CD4-positive, alpha-beta memory T cell (primary cell): ENCODE data around the gene MAP4K3. TPM values are rescaled to one million over a fixed set of nuclear protein-coding genes. Genes with fewer than 3 reads are reported as not detected.

Experiments used
- CTCF ChIA-PET: fragments of 350-600 bp; sonication (Branson Sonifier 250); formaldehyde crosslinking; loops from one replicate; lab custom pipeline; 2021; ENCODE audit warnings: inconsistent platforms; ENCODE audit not compliant: partially characterized antibody; lab: Charles Lee
- POLR2A ChIA-PET: fragments of 350-600 bp; sonication (Branson Sonifier 250); formaldehyde crosslinking; loops from one replicate; lab custom pipeline; 2021; ENCODE audit not compliant: partially characterized antibody; lab: Charles Lee
- DNase-seq, 5 donors: peaks; one replicate each; pipeline versions ENCODE4 v3.0.0 to v3.0.0-alpha.2; 2020 to 2022; ENCODE audit warnings: mixed read lengths in 1 of 5
- H3K27ac ChIP-seq: one replicate; pipeline ENCODE4 v1.7.0; 2013; ENCODE audit warnings: low read depth, low read length
- H3K27me3 ChIP-seq: 2 replicates; pipeline ENCODE4 v1.7.0; 2013; ENCODE audit warnings: mild to moderate bottlenecking, low read length, moderate library complexity; ENCODE audit not compliant: insufficient read depth
- H3K36me3 ChIP-seq: 2 replicates; pipeline ENCODE4 v1.7.0; 2013; ENCODE audit warnings: mild to moderate bottlenecking, low read length, moderate library complexity; ENCODE audit not compliant: insufficient read depth
- H3K4me1 ChIP-seq: 2 replicates; pipeline ENCODE4 v1.7.0; 2013; ENCODE audit warnings: mild to moderate bottlenecking, low read length, moderate library complexity; ENCODE audit not compliant: insufficient read depth
- H3K4me3 ChIP-seq, 2 donors: one replicate each; pipeline ENCODE4 v1.7.0; 2013; ENCODE audit warnings: low read length in 2 of 2, mild to moderate bottlenecking in 1 of 2
- H3K9me3 ChIP-seq, 2 donors: one replicate each; pipeline ENCODE4 v1.7.0; 2013; ENCODE audit warnings: low read length in 2 of 2, control low read depth in 1 of 2; ENCODE audit not compliant: control insufficient read depth in 1 of 2
- H3K27ac Mint-ChIP-seq, 7 donors: one replicate each; pipeline ENCODE4 v1.8.0; 2020 to 2021; ENCODE audit warnings: mixed read lengths in 7 of 7, mild to moderate bottlenecking in 6 of 7, inconsistent platforms in 3 of 7, moderate library complexity in 3 of 7
- H3K27me3 Mint-ChIP-seq, 2 donors: one replicate each; pipeline ENCODE4 v1.8.0; 2020 to 2021; ENCODE audit warnings: mixed read lengths in 2 of 2
- H3K36me3 Mint-ChIP-seq, 2 donors: one replicate each; pipeline ENCODE4 v1.8.0; 2020 to 2021; ENCODE audit warnings: mixed read lengths in 2 of 2, inconsistent platforms in 1 of 2, mild to moderate bottlenecking in 1 of 2
- H3K4me1 Mint-ChIP-seq, 4 donors: one replicate each; pipeline ENCODE4 v1.8.0; 2020 to 2021; ENCODE audit warnings: mixed read lengths in 4 of 4, mild to moderate bottlenecking in 1 of 4
- H3K4me3 Mint-ChIP-seq, 8 donors: one replicate each; pipeline ENCODE4 v1.8.0; 2020 to 2021; ENCODE audit warnings: mixed read lengths in 8 of 8, mild to moderate bottlenecking in 7 of 8, moderate library complexity in 6 of 8, inconsistent platforms in 3 of 8
- H3K9me3 Mint-ChIP-seq, 8 donors: one replicate each; pipeline ENCODE4 v1.8.0; 2020 to 2021; ENCODE audit warnings: mixed read lengths in 8 of 8, mild to moderate bottlenecking in 5 of 8, inconsistent platforms in 3 of 8, moderate library complexity in 1 of 8
- intact Hi-C: fragments of 100-400 bp; cut with micrococcal nuclease; formaldehyde crosslinking; loops from one replicate; pipeline ENCODE4 v1.15.1; 2023
- polyA plus RNA-seq, 2 donors: library from polyadenylated mRNA; unstranded; fragments of 300-500 nt; fragmentation: Illumina TruSeq; gene quantifications; one replicate each; pipeline ENCODE4 v1.2.3, GENCODE V29; 2021
- total RNA-seq, 2 experiments: library from RNA; stranded (reverse); gene quantifications; one replicate each; pipeline ENCODE4 v1.2.3, GENCODE V29; 2021

The MAP4K3 gene
- total and polyA plus RNA-seq, 4 experiments from 2014 or later, result 1.7 to 18.1 (median 9.4) TPM

GRCh38 chr2:39408351-39409136, 28.5 kb downstream of the MAP4K3 start:
- intact Hi-C loops, result no loop called here

GRCh38 chr2:39407516-39408296, 29.4 kb downstream of the MAP4K3 start:
- Mint-ChIP-seq H3K4me3 (peak overlapping the region in 3 of 8 donors; percentile 27 to 45 (median 27)), H3K36me3 (peaks cover 0 to 3% of the 10 kb centered on the region in 2 donors), H3K27ac (no peak overlapping the region), H3K27me3 (no peaks in the 10 kb centered on the region), H3K9me3 (no peaks in the 10 kb centered on the region), H3K4me1 (peaks cover 47 to 81% (median 66%) of the 10 kb centered on the region in 4 donors)
- Histone ChIP-seq H3K36me3 (no peaks in the 10 kb centered on the region), H3K4me1 (peaks cover 50% of the 10 kb centered on the region), H3K27ac (no peak overlapping the region), H3K27me3 (no peaks in the 10 kb centered on the region), H3K9me3 (no peaks in the 10 kb centered on the region), H3K4me3 (no peak overlapping the region)
- POLR2A ChIA-PET, result no interaction called here
- CTCF ChIA-PET, result no interaction called here
- DNase-seq, result no peak
- intact Hi-C loops, result no loop called here

More at GRCh38 chr2:39408351-39409136, 28.5 kb downstream of the MAP4K3 start:
- Histone ChIP-seq H3K4me3 (no peak overlapping the region), H3K4me1 (peaks cover 41% of the 10 kb centered on the region), H3K27ac (no peak overlapping the region), H3K27me3 (no peaks in the 10 kb centered on the region), H3K36me3 (no peaks in the 10 kb centered on the region), H3K9me3 (no peaks in the 10 kb centered on the region)
- Mint-ChIP-seq H3K27ac (peak overlapping the region in 4 of 7 donors; percentile 7 to 72 (median 24)), H3K9me3 (no peaks in the 10 kb centered on the region), H3K36me3 (peaks cover 0 to 3% of the 10 kb centered on the region in 2 donors), H3K27me3 (no peaks in the 10 kb centered on the region), H3K4me1 (peaks cover 47 to 79% (median 64%) of the 10 kb centered on the region in 4 donors), H3K4me3 (peak overlapping the region in 6 of 8 donors; percentile 28 to 54 (median 44))
- no peak for DNase-seq
- CTCF ChIA-PET, result interaction anchor here (0.6 kb wide), 1 partner anchor 20 kb away, joined by 3 read pairs; no protein-coding TSS in a partner anchor
- POLR2A ChIA-PET, result no interaction called here

GRCh38 chr2:39405364-39405763, 31.7 kb downstream of the MAP4K3 start:
- Mint-ChIP-seq H3K27ac (peak overlapping the region in 1 of 7 donors; percentile 72), H3K4me1 (peaks cover 51 to 88% (median 69%) of the 10 kb centered on the region in 4 donors), H3K27me3 (no peaks in the 10 kb centered on the region), H3K4me3 (no peak overlapping the region), H3K9me3 (no peaks in the 10 kb centered on the region), H3K36me3 (peaks cover 0 to 3% of the 10 kb centered on the region in 2 donors)
- H3K36me3 ChIP-seq, result no peaks in the 10 kb centered on the region
- H3K27ac ChIP-seq, result no peak overlapping the region
- ChIA-PET POLR2A (no interaction called here), CTCF (no interaction called here)
- H3K9me3 ChIP-seq, result no peaks in the 10 kb centered on the region
- intact Hi-C loops, result no loop called here
- H3K4me3 ChIP-seq, result no peak overlapping the region
- H3K27me3 ChIP-seq, result no peaks in the 10 kb centered on the region
- peaks cover 54% of the 10 kb centered on the region for H3K4me1 ChIP-seq
- DNase-seq, result no peak

GRCh38 chr2:39403311-39403710, 33.8 kb downstream of the MAP4K3 start:
- H3K9me3 Mint-ChIP-seq, result no peaks in the 10 kb centered on the region
- peak overlapping the region in 2 of 7 donors; percentile 14 to 23 for H3K27ac Mint-ChIP-seq
- H3K4me1 ChIP-seq, result peaks cover 35% of the 10 kb centered on the region
- no peak overlapping the region for H3K4me3 Mint-ChIP-seq
- DNase-seq, result no peak
- H3K27ac ChIP-seq, result no peak overlapping the region
- intact Hi-C loops, result no loop called here
- no peaks in the 10 kb centered on the region for H3K9me3 ChIP-seq
- no peak overlapping the region for H3K4me3 ChIP-seq
- peaks cover 47 to 84% (median 65%) of the 10 kb centered on the region in 4 donors for H3K4me1 Mint-ChIP-seq
- CTCF ChIA-PET, result interaction anchor here (1.1 kb wide), 1 partner anchor 13 kb away, joined by 3 read pairs; no protein-coding TSS in a partner anchor
- H3K36me3 Mint-ChIP-seq, result peaks cover 0 to 3% of the 10 kb centered on the region in 2 donors
- H3K36me3 ChIP-seq, result no peaks in the 10 kb centered on the region
- H3K27me3 Mint-ChIP-seq, result no peaks in the 10 kb centered on the region
- POLR2A ChIA-PET, result no interaction called here
- no peaks in the 10 kb centered on the region for H3K27me3 ChIP-seq

- Mint-ChIP-seq H3K27ac (no peak overlapping the region), H3K27me3 (no peaks in the 10 kb centered on the region), H3K9me3 (no peaks in the 10 kb centered on the region), H3K36me3 (peaks cover 0 to 3% of the 10 kb centered on the region in 2 donors), H3K4me3 (no peak overlapping the region), H3K4me1 (peaks cover 38 to 67% (median 51%) of the 10 kb centered on the region in 4 donors)
- no peaks in the 10 kb centered on the region for H3K9me3 ChIP-seq
- intact Hi-C loops, result no loop called here
- H3K27ac ChIP-seq, result no peak overlapping the region
- no peak overlapping the region for H3K4me3 ChIP-seq
- DNase-seq, result no peak
- ChIA-PET POLR2A (interaction anchor here (0.6 kb wide), 1 partner anchor 1631 kb away, joined by 3 read pairs; no protein-coding TSS in a partner anchor), CTCF (no interaction called here)
- no peaks in the 10 kb centered on the region for H3K27me3 ChIP-seq
- H3K4me1 ChIP-seq, result peaks cover 25% of the 10 kb centered on the region
- no peaks in the 10 kb centered on the region for H3K36me3 ChIP-seq
Measured at GRCh38 chr2:39401319-39401718, 35.8 kb downstream of the MAP4K3 start.

- H3K36me3 Mint-ChIP-seq, result peaks cover 0 to 3% of the 10 kb centered on the region in 2 donors
- peak overlapping the region in 1 of 7 donors; percentile 54 for H3K27ac Mint-ChIP-seq
- no peaks in the 10 kb centered on the region for H3K9me3 ChIP-seq
- no peak for DNase-seq
- H3K27me3 ChIP-seq, result no peaks in the 10 kb centered on the region
- H3K4me3 ChIP-seq, result no peak overlapping the region
- ChIA-PET CTCF (interaction anchor here (1.1 to 1.2 kb wide), 2 partner anchors 22 to 25 kb away, joined by 3 read pairs; no protein-coding TSS in a partner anchor), POLR2A (no interaction called here)
- H3K9me3 Mint-ChIP-seq, result no peaks in the 10 kb centered on the region
- no peak overlapping the region for H3K4me3 Mint-ChIP-seq
- peaks cover 30 to 58% (median 43%) of the 10 kb centered on the region in 4 donors for H3K4me1 Mint-ChIP-seq
- no peaks in the 10 kb centered on the region for H3K27me3 Mint-ChIP-seq
- H3K36me3 ChIP-seq, result no peaks in the 10 kb centered on the region
- intact Hi-C loops, result no loop called here
- H3K4me1 ChIP-seq, result peaks cover 25% of the 10 kb centered on the region
- H3K27ac ChIP-seq, result no peak overlapping the region
Measured at GRCh38 chr2:39399570-39399969, 37.5 kb downstream of the MAP4K3 start.

- POLR2A ChIA-PET, result no interaction called here
- H3K27me3 ChIP-seq, result no peaks in the 10 kb centered on the region
- CTCF ChIA-PET, result interaction anchor here (1.3 kb wide), 1 partner anchor 15 kb away, joined by 3 read pairs; no protein-coding TSS in a partner anchor
Measured at GRCh38 chr2:39395313-39395712, 41.8 kb downstream of the MAP4K3 start.

More at GRCh38 chr2:39395313-39395712, 41.8 kb downstream of the MAP4K3 start:
- H3K4me1 Mint-ChIP-seq, result peaks cover 14 to 28% (median 18%) of the 10 kb centered on the region in 4 donors
- no peaks in the 10 kb centered on the region for H3K9me3 ChIP-seq
- no peak overlapping the region for H3K4me3 Mint-ChIP-seq
- H3K36me3 ChIP-seq, result no peaks in the 10 kb centered on the region
- peaks cover 3 to 5% of the 10 kb centered on the region in 2 donors for H3K36me3 Mint-ChIP-seq
- H3K27me3 Mint-ChIP-seq, result no peaks in the 10 kb centered on the region
- intact Hi-C loops, result no loop called here
- no peak for DNase-seq
- no peaks in the 10 kb centered on the region for H3K4me1 ChIP-seq
- H3K27ac ChIP-seq, result no peak overlapping the region
- no peak overlapping the region for H3K27ac Mint-ChIP-seq
- H3K9me3 Mint-ChIP-seq, result no peaks in the 10 kb centered on the region
- H3K4me3 ChIP-seq, result no peak overlapping the region
